SK-N-MC (cell line): ENCODE measurements around the gene KLHDC9.

Experiments
- EZH2 ChIP-seq: fragments of 200-600 bp; sonication (generic); IDR thresholded peaks from one replicate; pipeline ENCODE4 v1.6.1; 2017; ENCODE audit warnings: antibody characterized with exemption
- POLR2AphosphoS5 ChIP-seq: IDR thresholded peaks from 2 replicates; pipeline ENCODE4 v1.6.1; 2012; ENCODE audit warnings: mild to moderate bottlenecking, low read depth, low read length, borderline replicate concordance

DNA sequence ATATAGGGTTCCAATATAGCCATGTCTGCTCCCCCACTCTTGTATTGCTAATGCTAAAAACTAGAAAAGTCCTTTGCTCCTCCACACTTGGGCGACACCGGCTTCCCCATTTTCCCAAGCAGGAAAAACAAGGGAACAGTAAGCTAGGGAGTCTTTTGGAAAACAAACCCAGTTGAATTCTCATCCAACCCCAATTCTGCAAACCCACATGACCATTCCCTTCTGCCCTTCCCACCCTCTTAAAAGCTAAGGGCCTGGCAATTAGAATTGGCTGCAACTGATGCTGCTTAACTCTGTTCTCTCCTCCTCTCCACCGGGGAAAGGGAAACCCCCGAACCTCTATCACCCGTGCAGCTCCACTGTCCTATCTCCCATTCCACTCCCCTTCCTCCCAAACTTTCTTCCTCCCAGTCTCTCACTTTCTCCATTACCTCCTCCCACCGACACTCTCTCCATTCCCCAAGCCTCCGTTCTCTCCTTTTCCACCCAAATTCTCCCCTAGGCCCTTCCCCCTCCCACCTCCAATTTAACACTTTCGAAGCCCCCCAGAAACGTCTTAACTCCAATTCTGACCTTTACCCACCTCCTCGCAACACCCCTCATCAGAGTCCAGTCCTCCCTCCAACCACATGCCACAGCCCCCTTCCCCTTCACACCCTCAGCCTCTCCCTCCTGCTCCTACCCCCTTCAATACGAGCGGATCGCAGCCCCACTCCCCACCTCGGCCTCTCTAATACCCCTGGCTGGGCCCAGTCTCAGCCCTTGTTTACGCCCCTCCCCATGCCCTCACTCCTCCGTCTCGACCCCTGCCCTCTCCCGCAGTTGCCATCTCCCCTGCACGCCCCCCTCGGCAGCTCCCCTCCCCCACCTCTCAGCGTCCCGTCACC is 33.6 kb downstream of the KLHDC9 start:
- TF ChIP-seq POLR2AphosphoS5 (no peak), EZH2 (no peak)
